DND-41 (cell line): ENCODE data around the gene ABHD5.

Experiments used
- EZH2 ChIP-seq: IDR thresholded peaks from 3 replicates; pipeline ENCODE4 v1.6.1; 2012; ENCODE audit warnings: borderline replicate concordance, low read depth, mild to moderate bottlenecking, moderate library complexity, low read length, inconsistent platforms; ENCODE audit not compliant: severe bottlenecking
- TF ChIP-seq, protein P1 (sequence below): IDR thresholded peaks from 2 replicates; pipeline ENCODE4 v1.5.1; 2012; ENCODE audit warnings: borderline replicate concordance, low read length, moderate library complexity, mild to moderate bottlenecking; ENCODE audit not compliant: poor library complexity, severe bottlenecking; ENCODE audit errors: extremely low read depth

DNA sequence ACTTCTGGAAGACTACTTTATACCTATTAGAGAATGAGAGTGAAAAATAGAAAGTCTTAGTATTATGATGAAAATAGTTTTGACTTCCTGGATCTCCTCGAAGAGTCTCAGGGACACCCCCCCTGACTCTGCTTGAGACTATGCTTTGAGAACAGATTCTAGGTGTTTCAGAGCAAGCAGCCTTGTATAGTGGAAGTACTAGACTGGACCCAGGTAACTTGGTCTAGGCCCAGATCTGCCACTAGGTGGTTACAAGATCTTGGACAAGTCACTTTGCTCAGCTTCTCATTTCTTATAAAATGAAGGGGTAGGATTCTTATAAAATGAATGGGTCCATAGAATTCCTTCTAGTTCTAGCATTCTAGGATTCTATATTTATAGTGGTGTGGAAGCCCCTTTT, 9.1 kb downstream of the ABHD5 start:
- TF ChIP-seq, protein P1, sequence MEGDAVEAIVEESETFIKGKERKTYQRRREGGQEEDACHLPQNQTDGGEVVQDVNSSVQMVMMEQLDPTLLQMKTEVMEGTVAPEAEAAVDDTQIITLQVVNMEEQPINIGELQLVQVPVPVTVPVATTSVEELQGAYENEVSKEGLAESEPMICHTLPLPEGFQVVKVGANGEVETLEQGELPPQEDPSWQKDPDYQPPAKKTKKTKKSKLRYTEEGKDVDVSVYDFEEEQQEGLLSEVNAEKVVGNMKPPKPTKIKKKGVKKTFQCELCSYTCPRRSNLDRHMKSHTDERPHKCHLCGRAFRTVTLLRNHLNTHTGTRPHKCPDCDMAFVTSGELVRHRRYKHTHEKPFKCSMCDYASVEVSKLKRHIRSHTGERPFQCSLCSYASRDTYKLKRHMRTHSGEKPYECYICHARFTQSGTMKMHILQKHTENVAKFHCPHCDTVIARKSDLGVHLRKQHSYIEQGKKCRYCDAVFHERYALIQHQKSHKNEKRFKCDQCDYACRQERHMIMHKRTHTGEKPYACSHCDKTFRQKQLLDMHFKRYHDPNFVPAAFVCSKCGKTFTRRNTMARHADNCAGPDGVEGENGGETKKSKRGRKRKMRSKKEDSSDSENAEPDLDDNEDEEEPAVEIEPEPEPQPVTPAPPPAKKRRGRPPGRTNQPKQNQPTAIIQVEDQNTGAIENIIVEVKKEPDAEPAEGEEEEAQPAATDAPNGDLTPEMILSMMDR, result peak; percentile 18
- TF ChIP-seq EZH2, result no peak
